A673 (cell line): ENCODE results near the gene OR10K1.

Source experiments
- EZH2 ChIP-seq: fragments of 200-600 bp; sonication (generic); IDR thresholded peaks from 2 replicates; pipeline ENCODE4 v1.6.1; 2017; ENCODE audit warnings: borderline replicate concordance, low read depth, mild to moderate bottlenecking, mixed read lengths, antibody characterized with exemption, low read length; ENCODE audit not compliant: poor library complexity, severe bottlenecking
- TF ChIP-seq, protein P1 (sequence below): fragments of 300-800, 200-600 bp; sonication (generic); conservative IDR thresholded peaks from 2 replicates; pipeline ENCODE4 v1.5.1; 2017; ENCODE audit warnings: low read depth, mild to moderate bottlenecking, antibody characterized with exemption, low read length, moderate library complexity, mixed read lengths

DNA sequence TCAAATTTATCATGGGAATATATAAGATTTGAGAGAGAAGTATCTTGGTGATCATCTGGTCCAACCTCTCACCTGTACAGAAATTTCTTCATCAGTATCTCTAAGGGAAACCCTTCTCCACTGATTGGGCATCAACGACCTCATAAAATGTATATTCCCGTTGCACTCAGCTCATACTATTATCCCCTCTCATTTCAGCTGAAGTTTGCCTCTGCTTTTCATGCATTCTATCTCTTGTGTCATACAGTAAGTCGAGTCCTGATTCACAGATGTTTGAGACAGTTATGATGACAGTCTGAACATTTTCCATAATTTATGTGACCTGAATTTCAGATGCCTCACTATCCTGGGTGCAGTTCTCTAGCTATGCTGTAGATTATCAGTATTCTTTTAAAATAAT, 31.4 kb downstream of the OR10K1 start:
- TF ChIP-seq, protein P1, sequence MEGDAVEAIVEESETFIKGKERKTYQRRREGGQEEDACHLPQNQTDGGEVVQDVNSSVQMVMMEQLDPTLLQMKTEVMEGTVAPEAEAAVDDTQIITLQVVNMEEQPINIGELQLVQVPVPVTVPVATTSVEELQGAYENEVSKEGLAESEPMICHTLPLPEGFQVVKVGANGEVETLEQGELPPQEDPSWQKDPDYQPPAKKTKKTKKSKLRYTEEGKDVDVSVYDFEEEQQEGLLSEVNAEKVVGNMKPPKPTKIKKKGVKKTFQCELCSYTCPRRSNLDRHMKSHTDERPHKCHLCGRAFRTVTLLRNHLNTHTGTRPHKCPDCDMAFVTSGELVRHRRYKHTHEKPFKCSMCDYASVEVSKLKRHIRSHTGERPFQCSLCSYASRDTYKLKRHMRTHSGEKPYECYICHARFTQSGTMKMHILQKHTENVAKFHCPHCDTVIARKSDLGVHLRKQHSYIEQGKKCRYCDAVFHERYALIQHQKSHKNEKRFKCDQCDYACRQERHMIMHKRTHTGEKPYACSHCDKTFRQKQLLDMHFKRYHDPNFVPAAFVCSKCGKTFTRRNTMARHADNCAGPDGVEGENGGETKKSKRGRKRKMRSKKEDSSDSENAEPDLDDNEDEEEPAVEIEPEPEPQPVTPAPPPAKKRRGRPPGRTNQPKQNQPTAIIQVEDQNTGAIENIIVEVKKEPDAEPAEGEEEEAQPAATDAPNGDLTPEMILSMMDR, result no peak
- no peak for TF ChIP-seq EZH2
